PC-3 (cell line): ENCODE measurements around the gene CPZ. TPM values are rescaled to one million over a fixed set of nuclear protein-coding genes. Genes with fewer than 3 reads are reported as not detected.

Experiments
- ATAC-seq: fragments of 200-7000 bp; cut with Tn5 transposase; 2 replicates; pipeline ENCODE4 v1.9.1; 2020; ENCODE audit warnings: mild to moderate bottlenecking, moderate library complexity
- BruUV-seq: library from RNA; stranded (reverse); fragments of 400-500 nt; replicated peaks from 2 replicates; lab custom pipeline; 2021; lab: Mats Ljungman, UMichigan
- CTCF ChIA-PET: fragments of 300-600 bp; sonication (Branson Sonifier 250); formaldehyde crosslinking; loops from one replicate; lab custom pipeline; 2022; ENCODE audit warnings: antibody characterized with exemption; lab: Charles Lee
- POLR2A ChIA-PET: fragments of 300-600 bp; sonication (Branson Sonifier 250); formaldehyde crosslinking; loops from one replicate; lab custom pipeline; 2022; ENCODE audit warnings: antibody characterized with exemption; ENCODE audit not compliant: unreplicated experiment; lab: Charles Lee
- DNase-seq: peaks from one replicate; pipeline ENCODE4 v3.0.0-alpha.2; 2015
- H2AFZ ChIP-seq: fragments of 300-600 bp; sonication (generic); 2 replicates; pipeline ENCODE4 v1.6.0; 2016; ENCODE audit warnings: antibody characterized with exemption, low read length
- H3F3A ChIP-seq: fragments of 300-600 bp; sonication (generic); one replicate; pipeline ENCODE4 v1.6.0; 2017; ENCODE audit warnings: antibody characterized with exemption, low read length, control low read depth, mild to moderate bottlenecking; ENCODE audit not compliant: unreplicated experiment
- H3K27ac ChIP-seq: fragments of 300-600 bp; sonication (generic); 2 replicates; pipeline ENCODE4 v1.5.1; 2016; ENCODE audit warnings: mild to moderate bottlenecking, low read length
- H3K27me3 ChIP-seq: fragments of 300-600 bp; sonication (generic); 2 replicates; pipeline ENCODE4 v1.6.1; 2016; ENCODE audit warnings: low read length, mixed read lengths
- H3K36me3 ChIP-seq: fragments of 300-600 bp; sonication (generic); 2 replicates; pipeline ENCODE4 v1.6.1; 2016; ENCODE audit warnings: low read depth, mixed run types, low read length, mixed read lengths
- H3K4me1 ChIP-seq: fragments of 300-600 bp; sonication (generic); 2 replicates; pipeline ENCODE4 v1.5.1; 2016; ENCODE audit warnings: low read length; ENCODE audit not compliant: insufficient read depth
- H3K4me2 ChIP-seq: fragments of 300-600 bp; sonication (generic); 2 replicates; pipeline ENCODE4 v1.6.0; 2016; ENCODE audit warnings: low read length
- H3K4me3 ChIP-seq: fragments of 300-600 bp; sonication (generic); 2 replicates; pipeline ENCODE4 v1.5.1; 2016; ENCODE audit warnings: mild to moderate bottlenecking, low read length, mixed read lengths
- H3K79me2 ChIP-seq: fragments of 300-600 bp; sonication (generic); 2 replicates; pipeline ENCODE4 v1.6.1; 2017; ENCODE audit warnings: low read length, mixed read lengths
- H3K9ac ChIP-seq: fragments of 300-600 bp; sonication (generic); 2 replicates; pipeline ENCODE4 v1.6.0; 2016; ENCODE audit warnings: mild to moderate bottlenecking, low read length
- H3K9me2 ChIP-seq: fragments of 300-600 bp; sonication (generic); replicated peaks from 2 replicates; pipeline ENCODE4 v1.6.1; 2016; ENCODE audit warnings: mixed run types, low read length, mixed read lengths
- H3K9me3 ChIP-seq: fragments of 300-600 bp; sonication (generic); 2 replicates; pipeline ENCODE4 v1.6.1; 2016; ENCODE audit warnings: low read length, mixed read lengths
- H4K20me1 ChIP-seq: fragments of 300-600 bp; sonication (generic); 2 replicates; pipeline ENCODE4 v1.6.1; 2016; ENCODE audit warnings: low read length, mixed read lengths
- EZH2 ChIP-seq: fragments of 300-600 bp; sonication (generic); IDR thresholded peaks from one replicate; pipeline ENCODE4 v1.6.1; 2017; ENCODE audit warnings: antibody characterized with exemption, mild to moderate bottlenecking, low read length; ENCODE audit not compliant: unreplicated experiment
- EZH2phosphoT487 ChIP-seq: fragments of 300-600 bp; sonication (generic); IDR thresholded peaks from 2 replicates; pipeline ENCODE4 v1.6.1; 2018; ENCODE audit warnings: mild to moderate bottlenecking, antibody characterized with exemption, low read length, borderline replicate concordance
- intact Hi-C: fragments of 100-400 bp; cut with micrococcal nuclease; formaldehyde crosslinking; loops from 2 replicates; pipeline ENCODE4 v1.9.0; 2023
- total RNA-seq: library from RNA; depleted of rRNA; stranded (reverse); fragments of >200 nt; gene quantifications from 2 replicates; pipeline ENCODE4 v1.2.3, GENCODE V29; 2014
- TF ChIP-seq, protein P1 (sequence below): fragments of 300-600 bp; sonication (generic); conservative IDR thresholded peaks from 2 replicates; pipeline ENCODE4 v1.5.1; 2017; ENCODE audit warnings: antibody characterized with exemption, low read depth, mild to moderate bottlenecking, low read length

The CPZ gene
- total RNA-seq, 1 experiment from 2014 or later = 27.9 TPM

DNA sequence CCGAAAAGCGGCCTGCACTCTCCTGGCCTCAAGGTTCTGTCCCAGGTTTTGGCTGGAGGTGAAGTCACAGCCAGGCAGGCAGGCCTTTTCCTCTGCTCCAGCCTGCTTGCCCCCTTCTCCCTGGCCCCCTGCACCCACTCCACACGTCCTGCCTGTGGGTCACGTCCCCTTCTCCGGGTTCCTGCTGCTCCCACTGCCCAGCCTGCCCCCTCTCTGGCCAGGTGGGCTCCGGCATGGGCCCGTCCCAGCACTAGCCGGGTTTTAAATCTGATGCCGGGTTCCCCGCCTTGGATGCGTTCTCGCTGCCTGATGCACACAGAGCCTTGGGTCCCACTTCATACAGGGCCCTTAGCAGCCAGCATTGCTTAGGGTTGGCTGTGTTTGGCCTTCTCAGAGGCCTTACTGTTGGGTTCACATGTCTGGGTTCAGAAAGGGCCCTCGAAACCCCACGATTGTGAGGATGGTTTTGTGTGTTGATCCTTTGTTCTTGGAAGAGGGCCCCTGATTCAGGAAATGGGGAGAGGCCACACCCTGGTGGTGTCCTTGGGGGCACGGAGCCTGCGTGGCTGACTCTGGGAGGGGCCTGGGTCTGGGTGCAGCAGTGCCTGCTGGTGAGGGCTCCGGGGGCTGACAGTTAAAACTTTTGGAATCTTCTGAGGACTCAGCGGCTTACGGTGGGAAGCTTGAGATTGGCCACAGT, 6.0 kb downstream of the CPZ start:
- no peak overlapping the region for H3K9ac ChIP-seq
- CTCF ChIA-PET = no interaction called here
- intact Hi-C loops = no loop called here

GRCh38 chr4:8599091-8599460, 6.5 kb downstream of the CPZ start:
- no peaks in the 10 kb centered on the region for H3K9me2 ChIP-seq
- no peak overlapping the region for H3K9ac ChIP-seq
- no peak for DNase-seq
- H3K79me2 ChIP-seq = peaks cover 9% of the 10 kb centered on the region; the same call in 1 of the 2 replicates
- H3K4me2 ChIP-seq = no peak overlapping the region
- H3K27ac ChIP-seq = no peak overlapping the region
- no TSS peak for BruUV-seq
- no peaks in the 10 kb centered on the region for H3F3A ChIP-seq
- no peaks in the 10 kb centered on the region for H3K27me3 ChIP-seq
- no peak overlapping the region for H2AFZ ChIP-seq
- no peaks in the 10 kb centered on the region; the same call in 1 of the 2 replicates for H3K4me1 ChIP-seq
- CTCF ChIA-PET = no interaction called here
- intact Hi-C loops = no loop called here
- no peaks in the 10 kb centered on the region for H3K9me3 ChIP-seq
- no peak overlapping the region for H3K4me3 ChIP-seq
- no peaks in the 10 kb centered on the region for H4K20me1 ChIP-seq
- POLR2A ChIA-PET = no interaction called here
- ATAC-seq = no peak
- no peaks in the 10 kb centered on the region for H3K36me3 ChIP-seq
- TF ChIP-seq EZH2 (no peak), EZH2phosphoT487 (no peak)
- TF ChIP-seq, protein P1, sequence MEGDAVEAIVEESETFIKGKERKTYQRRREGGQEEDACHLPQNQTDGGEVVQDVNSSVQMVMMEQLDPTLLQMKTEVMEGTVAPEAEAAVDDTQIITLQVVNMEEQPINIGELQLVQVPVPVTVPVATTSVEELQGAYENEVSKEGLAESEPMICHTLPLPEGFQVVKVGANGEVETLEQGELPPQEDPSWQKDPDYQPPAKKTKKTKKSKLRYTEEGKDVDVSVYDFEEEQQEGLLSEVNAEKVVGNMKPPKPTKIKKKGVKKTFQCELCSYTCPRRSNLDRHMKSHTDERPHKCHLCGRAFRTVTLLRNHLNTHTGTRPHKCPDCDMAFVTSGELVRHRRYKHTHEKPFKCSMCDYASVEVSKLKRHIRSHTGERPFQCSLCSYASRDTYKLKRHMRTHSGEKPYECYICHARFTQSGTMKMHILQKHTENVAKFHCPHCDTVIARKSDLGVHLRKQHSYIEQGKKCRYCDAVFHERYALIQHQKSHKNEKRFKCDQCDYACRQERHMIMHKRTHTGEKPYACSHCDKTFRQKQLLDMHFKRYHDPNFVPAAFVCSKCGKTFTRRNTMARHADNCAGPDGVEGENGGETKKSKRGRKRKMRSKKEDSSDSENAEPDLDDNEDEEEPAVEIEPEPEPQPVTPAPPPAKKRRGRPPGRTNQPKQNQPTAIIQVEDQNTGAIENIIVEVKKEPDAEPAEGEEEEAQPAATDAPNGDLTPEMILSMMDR = no peak

More for the DNA sequence above, 6.0 kb downstream of the CPZ start:
- ATAC-seq (no peak), DNase-seq (no peak)
- POLR2A ChIA-PET = no interaction called here
- no peak overlapping the region for H3K4me3 ChIP-seq
- peaks cover 13% of the 10 kb centered on the region; the same call in 1 of the 2 replicates for H3K79me2 ChIP-seq
- no peaks in the 10 kb centered on the region for H3K9me3 ChIP-seq
- no peaks in the 10 kb centered on the region for H3K27me3 ChIP-seq
- no peak overlapping the region for H2AFZ ChIP-seq
- TF ChIP-seq, protein P1 = no peak
- TF ChIP-seq EZH2phosphoT487 (no peak), EZH2 (no peak)
- H4K20me1 ChIP-seq = no peaks in the 10 kb centered on the region
- no peak overlapping the region for H3K27ac ChIP-seq
- no peaks in the 10 kb centered on the region for H3K9me2 ChIP-seq
- H3K4me1 ChIP-seq = peaks cover 4% of the 10 kb centered on the region; the same call in 1 of the 2 replicates
- H3K36me3 ChIP-seq = no peaks in the 10 kb centered on the region
- H3F3A ChIP-seq = no peaks in the 10 kb centered on the region
- H3K4me2 ChIP-seq = no peak overlapping the region
- no TSS peak for BruUV-seq

DNA sequence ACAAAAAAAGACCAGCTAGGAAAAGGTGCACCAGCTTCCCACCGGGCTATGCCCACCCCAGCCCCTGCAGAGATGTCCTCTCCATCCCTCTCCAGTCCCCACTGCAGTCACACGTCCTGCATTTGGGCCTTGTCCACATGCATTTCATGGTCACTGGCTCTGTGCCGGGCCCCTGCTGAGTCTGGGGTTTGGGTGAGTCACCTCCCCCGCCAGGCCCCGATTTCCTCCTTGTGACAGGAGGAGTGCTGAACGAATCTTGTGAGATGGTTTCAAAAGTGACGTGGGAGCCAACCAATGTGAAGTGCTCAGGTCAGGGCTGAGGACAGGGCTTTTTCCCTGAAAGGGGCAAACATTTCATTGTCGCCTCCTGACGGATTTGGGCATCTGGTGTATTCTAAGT, 7.1 kb downstream of the CPZ start:
- H3K79me2 ChIP-seq = peaks cover 9% of the 10 kb centered on the region; the same call in 1 of the 2 replicates
- BruUV-seq = no TSS peak
- H3K4me3 ChIP-seq = no peak overlapping the region
- no peak overlapping the region for H3K9ac ChIP-seq
- H3K4me1 ChIP-seq = no peaks in the 10 kb centered on the region
- no peak overlapping the region for H2AFZ ChIP-seq
- H3K9me2 ChIP-seq = no peaks in the 10 kb centered on the region
- no peak for DNase-seq
- no peak overlapping the region for H3K27ac ChIP-seq
- H3F3A ChIP-seq = no peaks in the 10 kb centered on the region
- ChIA-PET POLR2A (no interaction called here), CTCF (no interaction called here)
- TF ChIP-seq EZH2phosphoT487 = no peak
- TF ChIP-seq, protein P1 = no peak
- TF ChIP-seq EZH2 = no peak
- ATAC-seq = peak; percentile 13; the same call in 1 of the 2 replicates
- H3K4me2 ChIP-seq = no peak overlapping the region
- no peaks in the 10 kb centered on the region for H3K27me3 ChIP-seq
- intact Hi-C loops = no loop called here
- H4K20me1 ChIP-seq = no peaks in the 10 kb centered on the region
- H3K9me3 ChIP-seq = no peaks in the 10 kb centered on the region
- no peaks in the 10 kb centered on the region for H3K36me3 ChIP-seq
